ENCODE data around the gene DNAH6.

Gene DNAH6

DNA sequence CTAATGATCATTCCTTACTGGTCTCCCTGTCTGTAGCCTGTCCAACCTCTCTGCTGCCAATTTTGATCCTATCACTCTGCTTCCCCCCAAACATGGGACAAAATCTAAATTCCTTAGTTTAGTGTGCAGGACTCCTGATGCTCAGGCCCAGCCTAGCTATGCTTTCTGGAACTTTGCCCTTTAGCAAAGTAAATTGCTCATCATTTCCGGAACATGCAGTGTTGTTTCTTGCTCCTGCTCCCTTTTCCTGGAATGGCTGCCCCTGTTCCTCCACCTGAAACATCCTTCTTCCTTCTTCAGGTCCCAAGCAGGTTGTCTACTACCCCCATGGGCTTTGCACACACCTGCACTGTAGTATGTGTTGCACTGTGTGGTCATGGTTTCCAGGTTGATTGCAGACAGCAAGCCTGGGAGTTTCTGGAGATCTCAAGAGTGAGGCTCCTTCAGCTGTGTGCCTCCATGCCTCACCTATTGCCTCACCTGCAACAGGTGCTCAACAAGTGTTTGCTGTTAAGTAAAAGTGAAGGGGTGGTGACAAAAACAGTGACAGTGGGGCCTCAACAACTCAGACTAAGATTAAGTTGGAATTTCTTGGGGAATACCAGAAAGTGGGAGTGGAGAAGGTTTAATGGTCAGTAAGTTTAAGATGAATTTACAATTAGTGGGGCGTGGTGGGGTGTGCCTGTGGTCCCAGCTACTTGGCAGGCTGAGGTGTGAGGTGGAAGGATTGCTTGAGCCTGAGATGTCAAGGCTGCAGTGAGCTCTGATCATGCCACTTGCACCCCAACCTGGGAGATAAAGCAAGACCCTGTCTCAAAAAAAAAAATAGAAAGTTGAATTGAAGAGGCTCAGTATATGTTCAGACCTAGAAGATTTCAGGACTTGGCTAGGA is 120.0 kb downstream of the DNAH6 start:
- no peak for DNase-seq

DNA sequence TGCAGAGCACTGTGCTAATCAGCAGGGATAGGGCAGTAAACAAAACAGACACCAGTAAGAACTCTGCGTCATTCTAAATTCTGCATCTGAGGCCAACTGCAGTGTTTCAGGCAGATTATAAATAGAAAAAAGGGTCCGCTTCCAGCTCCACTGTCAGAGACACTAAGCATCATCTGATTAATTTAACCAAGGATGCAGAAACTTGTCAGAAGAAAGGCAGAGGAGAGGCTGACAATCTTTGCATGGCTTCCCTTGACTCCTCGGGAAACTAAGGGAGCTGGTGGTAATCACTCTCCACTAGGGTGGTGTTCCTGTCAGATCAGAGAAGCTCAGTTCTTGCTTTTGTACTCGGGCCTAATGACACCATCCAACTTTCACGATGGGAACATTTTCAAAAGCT is 123.5 kb downstream of the DNAH6 start:
- DNase-seq: no peak

DNA sequence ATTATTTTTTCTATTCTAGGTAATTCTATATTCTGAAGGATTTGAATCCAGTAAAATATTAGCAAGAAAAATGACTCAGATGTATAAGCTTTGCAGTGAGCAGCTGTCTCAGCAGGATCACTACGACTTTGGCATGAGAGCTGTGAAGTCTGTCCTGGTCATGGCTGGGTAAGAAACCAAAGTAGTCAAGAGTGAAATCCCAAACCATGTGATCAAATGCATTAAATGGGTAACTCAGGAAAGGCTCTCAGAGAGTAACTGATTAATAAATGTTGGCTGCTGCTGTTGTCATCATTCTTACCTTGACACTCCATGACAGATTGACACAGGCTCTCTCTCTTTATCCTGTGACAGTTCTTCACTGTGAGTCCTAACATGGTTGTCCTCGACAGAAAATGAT is 124.1 kb downstream of the DNAH6 start:
- DNase-seq: no peak

DNA sequence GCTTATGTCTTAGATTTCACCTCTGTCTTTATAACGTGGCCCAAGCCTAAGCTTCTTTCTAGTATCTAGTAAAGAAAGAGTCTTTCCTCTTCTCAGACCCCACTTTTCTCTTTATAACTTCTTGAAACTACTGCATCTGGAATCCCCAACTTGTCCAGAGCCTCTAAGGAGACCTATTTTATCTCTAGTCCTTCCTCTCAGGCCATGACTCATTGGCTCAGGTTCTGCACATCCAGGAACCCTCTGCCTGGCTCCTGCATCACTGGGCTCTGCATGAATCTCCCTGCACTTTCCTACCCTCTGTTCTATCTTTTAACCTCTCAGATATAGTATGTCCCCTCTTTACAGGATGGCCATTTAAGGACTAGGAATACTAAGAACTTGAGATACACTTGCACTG is 124.7 kb downstream of the DNAH6 start:
- no peak for DNase-seq

DNA sequence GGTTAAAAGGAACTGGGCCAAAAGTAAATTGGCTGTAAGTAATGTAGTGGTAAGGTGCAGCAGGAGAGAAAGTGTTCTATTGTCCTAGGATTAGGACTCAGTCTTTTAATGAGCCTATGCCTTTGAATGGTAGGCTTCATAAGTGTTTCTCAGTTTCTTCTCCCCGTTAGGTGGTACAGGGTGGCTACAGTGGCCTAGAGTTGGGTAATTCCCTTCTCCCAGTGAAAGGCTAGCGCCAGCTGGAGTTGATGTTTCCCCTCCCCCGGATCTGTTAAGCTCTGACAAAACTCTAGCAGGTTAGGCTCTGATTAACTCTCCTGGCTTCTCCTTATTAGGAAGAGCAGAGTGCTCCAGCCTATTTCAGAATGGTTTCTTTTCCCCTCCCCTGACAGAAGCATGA is 127.7 kb downstream of the DNAH6 start:
- no peak for DNase-seq

DNA sequence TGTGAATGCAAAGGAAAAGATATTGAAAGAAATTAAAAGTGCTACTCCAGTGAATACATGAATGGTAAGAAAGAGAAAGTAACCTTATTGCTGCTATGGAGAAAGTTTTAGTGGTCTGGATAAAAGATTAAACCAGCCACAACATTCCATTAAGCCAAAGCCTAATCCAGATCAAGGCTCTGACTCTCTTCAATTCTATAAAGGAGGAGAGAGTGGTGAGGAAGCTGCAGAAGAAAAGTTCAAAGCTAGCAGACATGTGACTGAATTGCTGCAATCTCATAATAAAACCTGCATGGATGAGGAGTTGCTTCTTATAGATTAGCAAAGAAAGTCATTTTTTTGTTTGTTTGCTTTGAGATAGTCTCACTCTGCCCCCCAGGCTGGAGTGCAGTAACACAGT is 130.2 kb downstream of the DNAH6 start:
- DNase-seq: no peak

DNA sequence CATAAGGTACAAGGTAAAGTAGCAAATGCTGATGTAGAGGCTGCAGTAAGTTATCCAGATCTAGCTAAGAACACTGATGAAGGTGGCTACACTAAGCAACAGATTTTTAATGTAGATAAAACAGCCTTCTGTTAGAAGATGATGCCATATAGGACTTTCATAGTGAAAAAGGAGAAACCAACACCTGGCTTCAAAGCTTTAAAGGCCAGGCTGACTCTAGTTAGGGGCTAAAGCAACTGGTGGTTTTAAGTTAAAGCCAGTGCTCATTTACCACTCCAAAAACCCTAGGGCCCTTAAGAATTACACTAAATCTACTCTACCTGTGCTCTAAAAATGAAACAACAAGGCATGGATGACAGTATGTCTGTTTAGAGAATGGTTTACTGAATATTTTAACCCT is 131.0 kb downstream of the DNAH6 start:
- DNase-seq: no peak

DNA sequence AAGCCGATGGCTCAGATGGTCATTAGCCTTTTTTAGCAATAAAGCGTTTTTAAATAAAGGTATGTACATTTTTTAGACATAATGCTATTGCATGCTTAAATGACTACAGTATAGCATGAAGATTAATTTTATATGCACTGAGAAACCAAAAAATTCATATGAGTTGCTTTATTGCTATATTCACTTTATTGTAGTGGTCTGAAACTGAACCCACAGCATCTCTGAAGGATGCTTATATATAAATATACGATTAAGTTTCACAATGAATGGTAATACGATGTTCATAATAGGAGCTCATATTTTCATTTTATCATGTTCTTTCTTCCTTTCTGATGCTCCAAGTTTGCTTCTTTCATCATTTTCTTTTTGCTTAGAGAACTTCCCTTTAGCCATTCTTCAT is 132.8 kb downstream of the DNAH6 start:
- no peak for DNase-seq

DNA sequence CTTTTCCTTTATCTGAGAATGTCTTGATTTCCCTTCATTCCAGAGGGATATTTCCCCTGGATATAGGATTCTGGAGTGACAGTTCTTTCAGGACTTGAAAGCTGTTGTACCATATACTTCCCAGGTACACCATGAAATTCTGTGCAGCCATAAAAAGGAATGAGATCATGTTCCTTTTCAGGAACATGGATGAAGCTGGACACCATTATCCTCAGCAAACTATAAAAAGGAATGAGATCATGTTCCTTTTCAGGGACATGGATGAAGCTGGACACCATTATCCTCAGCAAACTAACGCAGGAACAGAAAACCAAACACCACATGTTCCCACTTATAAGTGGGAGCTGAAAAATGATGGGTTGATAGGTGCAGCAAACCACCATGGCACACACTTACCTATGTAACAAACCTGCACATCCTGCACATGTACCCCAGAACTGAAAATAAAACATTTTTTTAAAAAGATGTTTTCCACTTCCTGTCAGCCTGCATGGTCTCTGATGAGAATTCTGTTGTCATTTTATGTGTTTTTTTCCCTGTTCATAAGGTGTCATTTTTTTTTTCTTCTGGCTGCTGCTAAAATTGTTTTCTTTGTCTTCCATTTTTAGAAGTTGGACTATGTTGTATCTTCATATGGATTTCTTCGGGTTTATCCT is 133.3 kb downstream of the DNAH6 start:
- no peak for DNase-seq

DNA sequence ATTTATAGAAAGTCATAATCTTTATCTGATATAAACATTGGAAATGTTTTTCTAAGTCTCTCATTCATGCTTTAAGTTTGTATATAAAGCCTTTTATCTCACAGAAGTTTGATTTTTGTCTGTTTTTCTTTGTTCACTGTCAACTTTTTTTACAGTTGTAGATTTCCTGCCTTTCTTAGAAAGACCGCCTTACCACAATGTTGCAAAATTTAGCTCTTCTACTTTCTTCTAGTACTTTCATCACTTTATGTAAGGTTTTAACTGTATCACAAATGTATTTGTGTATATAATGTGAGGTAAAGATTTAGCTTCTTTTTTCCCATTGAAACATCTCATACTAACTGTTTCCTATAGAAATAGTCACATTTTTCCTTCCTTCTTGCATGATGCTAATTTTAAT is 136.1 kb downstream of the DNAH6 start:
- DNase-seq: no peak

DNA sequence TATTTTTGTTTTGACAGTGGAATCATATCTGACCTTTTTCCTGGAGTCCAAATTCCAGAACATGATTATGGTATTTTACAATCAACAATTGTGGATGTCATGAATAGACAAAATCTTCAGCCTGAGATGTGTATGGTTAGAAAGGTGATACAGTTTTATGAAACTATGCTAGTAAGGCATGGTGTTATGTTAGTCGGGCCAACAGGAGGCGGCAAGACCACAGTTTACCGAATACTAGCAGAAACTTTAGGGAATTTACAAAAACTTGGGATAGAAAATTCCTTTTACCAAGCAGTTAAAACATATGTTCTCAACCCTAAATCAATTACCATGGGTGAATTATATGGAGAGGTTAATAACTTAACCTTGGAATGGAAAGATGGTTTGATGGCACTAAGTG is 137.0 kb downstream of the DNAH6 start:
- no peak for DNase-seq

DNA sequence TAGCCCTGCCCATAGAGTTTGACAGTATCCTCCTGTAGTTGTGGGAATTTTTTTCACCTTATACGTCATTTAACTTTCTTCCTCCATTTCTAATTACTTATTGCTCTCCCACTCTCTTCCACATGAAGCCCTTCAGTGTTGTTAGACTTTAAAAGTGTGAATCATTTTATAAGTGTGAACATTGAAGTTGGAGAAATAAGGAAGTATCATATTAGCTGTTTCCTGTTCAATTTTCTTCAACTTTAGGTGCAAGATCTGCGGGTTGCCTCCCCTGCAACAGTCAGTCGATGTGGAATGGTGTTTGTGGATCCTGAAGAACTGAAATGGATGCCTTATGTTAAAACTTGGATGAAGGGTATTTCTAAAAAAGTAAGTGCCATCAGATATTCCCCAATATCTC is 138.1 kb downstream of the DNAH6 start:
- no peak for DNase-seq

DNA sequence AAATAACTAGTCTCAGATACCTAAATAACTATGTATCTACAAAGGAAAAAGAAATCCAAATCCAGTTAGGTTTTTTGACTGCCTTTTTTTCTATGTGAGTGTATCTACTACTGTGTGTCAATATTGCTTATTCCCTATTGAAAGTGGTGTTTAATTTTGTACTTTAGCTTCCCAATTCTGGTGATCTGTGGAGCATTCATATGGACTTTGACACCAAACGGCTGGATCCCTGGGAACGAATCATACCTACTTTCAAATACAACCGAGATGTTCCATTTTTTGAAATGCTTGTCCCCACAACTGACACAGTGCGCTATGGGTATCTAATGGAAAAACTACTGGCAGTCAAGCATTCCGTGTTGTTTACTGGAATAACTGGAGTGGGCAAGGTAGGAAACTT is 152.8 kb downstream of the DNAH6 start:
- DNase-seq: no peak

DNA sequence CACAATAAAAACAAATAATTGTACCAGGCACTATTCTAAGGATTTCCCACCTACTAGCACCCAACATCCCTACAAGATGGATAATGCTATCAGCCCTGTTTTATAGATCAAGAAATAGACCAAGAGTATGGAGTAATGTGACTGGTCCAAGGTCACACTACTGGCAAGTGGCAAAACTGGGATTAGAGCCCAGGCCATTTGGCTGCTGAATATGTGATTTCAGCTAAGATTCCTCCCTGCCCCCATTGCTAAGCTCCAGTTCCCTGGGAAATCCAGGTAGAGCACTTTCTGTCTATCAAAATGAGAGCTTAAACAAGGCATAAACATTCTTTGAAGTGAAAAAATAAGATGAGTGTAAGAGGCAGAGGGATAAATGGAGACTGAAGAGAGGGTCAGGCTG is 157.8 kb downstream of the DNAH6 start:
- no peak for DNase-seq

DNA sequence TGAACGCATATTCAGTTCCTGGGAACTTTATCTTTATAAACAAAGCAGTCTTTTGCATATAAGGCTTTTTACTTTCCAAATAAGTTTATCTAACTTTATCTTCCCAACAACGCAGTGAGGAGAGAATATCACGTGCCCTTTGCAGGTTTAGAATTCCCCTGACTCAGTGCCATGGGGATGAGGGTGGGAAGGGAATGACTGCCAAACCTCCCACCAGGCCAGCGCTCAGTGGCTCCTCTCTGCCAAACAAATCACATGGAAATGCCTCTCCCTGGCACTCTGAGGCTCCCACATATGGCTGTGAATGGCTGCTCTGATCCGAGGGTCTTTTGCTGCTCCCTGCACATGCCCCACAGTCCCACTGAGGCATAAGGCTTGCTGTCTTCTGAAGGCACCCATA is 158.3 kb downstream of the DNAH6 start:
- DNase-seq: no peak

DNA sequence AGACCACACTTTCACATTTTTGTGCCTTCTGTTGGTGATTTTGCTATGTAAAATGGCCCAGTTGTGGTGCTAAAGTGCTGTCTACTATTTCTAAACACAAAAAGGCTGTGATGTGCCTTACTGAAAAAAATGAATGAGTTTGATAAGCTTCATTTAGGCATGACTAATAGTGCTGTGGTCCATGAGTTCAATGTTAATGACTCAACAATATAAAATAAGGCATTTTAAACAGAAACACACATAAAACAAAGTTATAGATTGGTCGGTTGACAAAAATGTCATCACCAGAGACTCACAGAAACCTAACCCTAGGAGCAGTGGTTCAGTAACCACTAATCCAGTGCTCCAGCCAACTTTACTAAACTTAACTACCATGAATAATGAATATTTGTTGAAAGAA is 160.0 kb downstream of the DNAH6 start:
- DNase-seq: no peak

DNA sequence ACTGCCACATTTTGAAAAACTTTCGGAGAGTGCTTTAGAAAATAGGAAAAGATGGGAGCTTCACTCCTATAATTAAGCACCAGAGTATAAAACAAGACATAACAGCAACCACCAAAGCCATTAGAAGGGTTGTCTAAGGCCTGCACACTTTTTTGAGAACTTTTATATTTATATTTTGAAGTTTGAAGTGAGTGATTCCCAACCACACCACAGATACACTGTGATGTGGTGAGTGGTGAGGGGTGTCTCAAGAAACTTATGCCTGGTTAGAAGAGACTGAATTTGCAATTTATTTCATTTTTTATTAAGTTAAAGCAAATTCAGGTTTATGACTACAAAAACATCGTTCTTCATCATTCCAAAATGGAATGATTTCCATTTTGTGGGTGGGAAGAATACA is 161.9 kb downstream of the DNAH6 start:
- no peak for DNase-seq

DNA sequence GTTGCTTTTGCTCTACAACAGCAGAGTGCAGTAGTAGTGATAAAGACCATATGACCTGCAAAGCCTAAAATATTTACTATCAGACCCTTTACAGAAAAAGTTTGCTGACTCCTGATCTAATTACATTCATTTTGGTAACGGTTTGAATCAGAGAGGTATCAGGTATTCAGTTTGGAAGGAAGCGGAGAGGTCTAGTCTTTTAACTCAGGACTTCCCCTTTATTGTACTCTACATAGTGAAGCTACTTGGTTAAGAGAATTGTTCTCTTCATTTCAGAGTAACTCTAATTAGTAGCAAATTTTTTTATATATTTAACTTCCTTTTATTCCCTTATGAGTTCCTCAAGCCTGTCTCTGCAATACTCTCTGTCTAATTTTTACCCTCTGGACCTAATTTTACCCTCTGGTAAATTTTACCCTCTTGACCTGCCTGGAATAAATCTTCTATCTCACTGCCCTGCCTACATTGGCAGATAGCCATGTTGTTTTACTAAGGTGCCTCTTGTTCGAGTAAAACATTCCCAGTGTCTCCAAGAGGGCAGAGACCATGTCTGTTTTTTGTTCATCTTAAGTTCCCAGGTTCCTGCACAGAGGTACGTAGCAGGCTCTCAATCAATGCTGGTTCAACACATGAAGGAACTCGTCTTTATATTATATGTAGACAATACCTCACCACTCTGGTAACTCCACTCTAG is 170.6 kb downstream of the DNAH6 start:
- DNase-seq: no peak

DNA sequence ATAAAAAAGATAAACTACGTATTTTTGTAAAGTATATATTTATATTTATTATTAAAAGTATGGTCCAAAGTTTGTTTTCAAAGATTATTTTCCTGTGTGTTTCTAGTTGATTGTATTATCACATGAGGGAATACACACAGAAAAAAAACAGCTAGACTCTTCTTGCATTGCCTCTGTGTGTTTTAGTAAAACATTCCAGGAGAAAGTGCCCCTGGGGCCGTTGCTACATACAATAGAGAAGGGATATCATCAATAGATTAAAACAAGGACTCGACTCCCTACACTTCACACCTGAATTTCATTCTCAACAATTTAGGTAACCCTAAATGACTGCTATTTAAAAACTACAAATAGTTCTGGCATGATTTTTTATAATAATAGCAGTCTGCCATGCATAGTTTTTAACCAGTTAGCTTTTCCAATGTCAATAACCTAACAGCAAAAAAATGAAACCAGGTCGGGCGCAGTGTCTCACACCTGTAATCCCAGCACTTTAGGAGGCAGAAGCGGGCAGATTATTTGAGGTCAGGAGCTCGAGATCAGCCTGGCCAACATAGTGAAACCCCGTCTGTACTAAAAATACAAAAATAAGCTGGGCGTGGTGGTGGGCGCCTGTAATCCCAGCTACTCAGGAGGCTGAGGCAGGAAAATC is 171.3 kb downstream of the DNAH6 start:
- DNase-seq: no peak

DNA sequence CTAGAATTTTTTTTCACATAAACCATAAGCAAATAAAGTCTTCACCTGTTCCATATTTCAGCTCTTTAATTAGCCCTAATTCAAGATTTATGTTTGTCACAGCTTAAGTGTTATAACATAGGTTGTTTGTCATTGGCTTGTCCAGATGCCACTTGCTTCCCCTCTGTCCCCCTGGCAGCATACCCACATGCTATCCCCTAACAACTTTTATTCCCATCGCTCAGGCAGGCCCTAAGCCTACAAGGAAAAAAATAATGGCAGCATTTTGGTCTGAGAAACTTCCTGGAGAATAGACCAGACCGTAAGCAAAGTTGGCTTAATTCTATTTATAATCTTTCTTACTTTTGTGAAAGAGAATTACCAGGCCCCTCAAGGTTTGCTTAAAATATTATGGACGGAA is 173.9 kb downstream of the DNAH6 start:
- DNase-seq: no peak

DNA sequence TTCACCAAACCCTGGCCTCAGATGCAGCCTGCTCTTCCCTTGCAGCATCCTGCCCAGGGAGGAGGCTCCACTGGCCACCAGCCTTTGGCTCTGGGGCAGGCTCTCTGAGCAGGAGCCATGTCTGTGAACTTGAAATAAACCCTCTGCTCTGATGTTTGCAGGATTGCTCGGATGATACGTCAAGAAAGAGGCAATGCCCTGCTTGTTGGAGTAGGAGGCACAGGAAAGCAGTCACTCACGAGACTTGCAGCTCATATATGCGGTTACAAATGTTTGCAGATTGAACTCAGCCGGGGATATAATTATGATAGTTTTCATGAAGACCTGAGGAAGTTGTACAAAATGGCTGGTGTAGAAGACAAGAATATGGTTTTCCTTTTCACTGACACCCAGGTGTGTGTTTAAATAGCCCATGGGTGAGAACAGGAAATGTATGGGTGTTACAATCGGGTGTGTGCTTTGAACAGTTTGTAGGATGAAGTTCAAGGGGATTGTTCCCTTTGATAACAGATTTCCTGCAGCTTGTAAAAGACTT is 177.9 kb downstream of the DNAH6 start:
- DNase-seq: no peak

DNA sequence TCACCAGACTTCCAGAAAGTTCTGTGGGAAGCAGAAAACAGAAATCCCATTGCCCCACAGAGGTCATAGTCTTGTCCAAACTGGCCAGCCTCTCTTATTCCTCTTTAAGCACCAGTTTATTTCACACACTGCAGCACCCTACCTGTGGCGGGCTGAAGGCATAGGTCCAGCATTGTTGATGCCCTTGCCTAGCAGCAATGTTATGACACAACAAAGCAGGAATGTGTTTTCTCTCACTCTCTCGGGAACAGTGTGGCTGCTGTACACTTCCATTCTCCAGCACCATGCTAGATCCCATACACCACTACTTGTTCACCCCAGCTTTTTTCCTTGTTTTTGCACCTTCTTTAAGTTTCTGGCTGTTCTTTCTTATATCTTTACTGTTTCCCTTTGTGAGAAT is 181.6 kb downstream of the DNAH6 start:
- DNase-seq: no peak

DNA sequence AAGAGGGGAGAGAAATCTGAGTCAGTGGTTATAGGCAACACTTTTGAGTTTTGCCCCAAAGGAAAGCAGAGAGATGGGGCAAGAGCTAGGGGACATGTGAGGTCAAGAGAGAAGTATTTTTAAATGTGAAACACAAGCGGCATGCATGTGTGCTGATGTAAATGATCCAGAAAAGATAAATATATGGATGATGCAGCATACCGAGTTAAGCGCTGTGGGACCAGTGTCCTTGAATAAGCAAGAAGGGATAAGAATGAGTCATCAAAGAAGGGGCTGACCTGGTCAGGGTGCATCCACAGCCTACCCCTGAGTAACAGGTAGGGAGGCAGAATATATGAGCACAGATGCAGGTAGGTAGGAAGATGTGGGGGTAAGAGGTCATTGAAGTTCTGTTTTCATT is 183.7 kb downstream of the DNAH6 start:
- no peak for DNase-seq

All from NCI-H2171 (cell line).